DND-41 (cell line): Measurements from ENCODE around the gene ENTPD2.

Experiments used
- ATAC-seq: fragments of 200-7000 bp; cut with Tn5 transposase; 3 replicates; pipeline ENCODE4 v1.9.1; 2021; ENCODE audit warnings: low read depth; ENCODE audit not compliant: insufficient read depth
- DNase-seq: peaks from one replicate; pipeline ENCODE4 v3.0.0-alpha.2; 2020
- H2AFZ ChIP-seq: 2 replicates; pipeline ENCODE4 v1.6.0; 2012; ENCODE audit warnings: low read depth, low read length
- H3K27ac ChIP-seq: 2 replicates; pipeline ENCODE4 v1.5.1; 2012; ENCODE audit warnings: low read length, inconsistent platforms
- H3K27me3 ChIP-seq: fragments of 200-600 bp; sonication (generic); 2 replicates; pipeline ENCODE4 v1.6.0; 2012; ENCODE audit warnings: low read length, mild to moderate bottlenecking, inconsistent platforms; ENCODE audit not compliant: insufficient read depth, poor library complexity
- H3K36me3 ChIP-seq: 2 replicates; pipeline ENCODE4 v1.5.1; 2012; ENCODE audit warnings: low read length, inconsistent platforms; ENCODE audit not compliant: insufficient read depth
- H3K4me1 ChIP-seq: 2 replicates; pipeline ENCODE4 v1.5.1; 2012; ENCODE audit warnings: mild to moderate bottlenecking, low read length; ENCODE audit not compliant: insufficient read depth
- H3K4me2 ChIP-seq: 2 replicates; pipeline ENCODE4 v1.6.0; 2012; ENCODE audit warnings: mild to moderate bottlenecking, moderate library complexity, low read length, inconsistent platforms; ENCODE audit not compliant: insufficient read depth
- H3K4me3 ChIP-seq, 2 experiments: fragments of 200-600 bp in 1 of 2; shearing (Covaris generic) in 1 of 2; 2 replicates each; pipeline ENCODE4 v1.5.1; 2012 to 2016; ENCODE audit warnings: inconsistent platforms in 2 of 2, low read length in 2 of 2, mild to moderate bottlenecking in 2 of 2, low read depth in 1 of 2, moderate library complexity in 1 of 2
- H3K79me2 ChIP-seq: 2 replicates; pipeline ENCODE4 v1.6.0; 2012; ENCODE audit warnings: low read length, inconsistent platforms; ENCODE audit not compliant: insufficient read depth
- H3K9ac ChIP-seq: 2 replicates; pipeline ENCODE4 v1.6.0; 2012; ENCODE audit warnings: low read depth, mild to moderate bottlenecking, inconsistent platforms, low read length, moderate library complexity
- H3K9me3 ChIP-seq: 2 replicates; pipeline ENCODE4 v1.5.1; 2012; ENCODE audit warnings: low read length, moderate library complexity, mild to moderate bottlenecking, inconsistent platforms; ENCODE audit not compliant: insufficient read depth, severe bottlenecking
- H4K20me1 ChIP-seq: 2 replicates; pipeline ENCODE4 v1.6.0; 2012; ENCODE audit warnings: low read length; ENCODE audit not compliant: insufficient read depth
- CTCF ChIP-seq: IDR thresholded peaks from 2 replicates; pipeline ENCODE4 v1.5.1; 2012; ENCODE audit warnings: borderline replicate concordance, low read length, moderate library complexity, mild to moderate bottlenecking; ENCODE audit not compliant: poor library complexity, severe bottlenecking; ENCODE audit errors: extremely low read depth
- EZH2 ChIP-seq: IDR thresholded peaks from 3 replicates; pipeline ENCODE4 v1.6.1; 2012; ENCODE audit warnings: borderline replicate concordance, low read depth, mild to moderate bottlenecking, moderate library complexity, low read length, inconsistent platforms; ENCODE audit not compliant: severe bottlenecking

ENTPD2 gene

GRCh38 chr9:137014776-137015539 lies 38.9 kb downstream of the ENTPD2 start:
- H3K9ac ChIP-seq, result no peak overlapping the region
- TF ChIP-seq CTCF (no peak), EZH2 (no peak)
- no peaks in the 10 kb centered on the region for H3K4me1 ChIP-seq
- no peak overlapping the region for H3K4me3 ChIP-seq
- H3K79me2 ChIP-seq, result no peaks in the 10 kb centered on the region
- no peak overlapping the region for H3K27ac ChIP-seq
- H4K20me1 ChIP-seq, result no peaks in the 10 kb centered on the region
- no peak overlapping the region for H2AFZ ChIP-seq
- no peaks in the 10 kb centered on the region for H3K9me3 ChIP-seq
- H3K36me3 ChIP-seq, result peaks cover 3% of the 10 kb centered on the region; the same call in 1 of the 2 replicates
- no peaks in the 10 kb centered on the region for H3K27me3 ChIP-seq
- ATAC-seq (no peak), DNase-seq (no peak)
- no peak overlapping the region for H3K4me2 ChIP-seq

GRCh38 chr9:137014166-137014565 lies 39.7 kb downstream of the ENTPD2 start:
- no peak for DNase-seq
- no peaks in the 10 kb centered on the region for H4K20me1 ChIP-seq
- H3K4me3 ChIP-seq, result no peak overlapping the region
- no peak overlapping the region for H2AFZ ChIP-seq
- H3K36me3 ChIP-seq, result peaks cover 3% of the 10 kb centered on the region; the same call in 1 of the 2 replicates
- H3K79me2 ChIP-seq, result no peaks in the 10 kb centered on the region
- H3K4me1 ChIP-seq, result no peaks in the 10 kb centered on the region
- no peaks in the 10 kb centered on the region for H3K27me3 ChIP-seq
- TF ChIP-seq EZH2 (no peak), CTCF (no peak)
- no peak overlapping the region for H3K9ac ChIP-seq
- no peak overlapping the region for H3K4me2 ChIP-seq
- no peaks in the 10 kb centered on the region for H3K9me3 ChIP-seq
- no peak overlapping the region for H3K27ac ChIP-seq
- no peak for ATAC-seq

- Histone ChIP-seq H2AFZ (no peak overlapping the region), H3K9ac (no peak overlapping the region), H3K4me1 (no peaks in the 10 kb centered on the region), H4K20me1 (no peaks in the 10 kb centered on the region), H3K9me3 (no peaks in the 10 kb centered on the region), H3K4me3 (no peak overlapping the region), H3K27ac (no peak overlapping the region), H3K79me2 (no peaks in the 10 kb centered on the region), H3K36me3 (peaks cover 3% of the 10 kb centered on the region; the same call in 1 of the 2 replicates), H3K27me3 (no peaks in the 10 kb centered on the region), H3K4me2 (no peak overlapping the region)
- DNase-seq (no peak), ATAC-seq (no peak)
- no peak for TF ChIP-seq CTCF
- no peak for TF ChIP-seq EZH2
Measured at GRCh38 chr9:137013571-137013940, 40.3 kb downstream of the ENTPD2 start.
